Osteocyte (in vitro differentiated cells): Measurements from ENCODE around the gene PRKCZ. TPM values are rescaled to one million over a fixed set of nuclear protein-coding genes. Genes with fewer than 3 reads are reported as not detected.

ENCODE experiments used
- DNase-seq: peaks from one replicate; pipeline ENCODE4 v3.0.0; 2021; ENCODE audit warnings: mixed read lengths; ENCODE audit not compliant: unreplicated experiment; ENCODE audit errors: extremely low spot score
- H3K27ac Mint-ChIP-seq: one replicate; pipeline ENCODE4 v1.8.0; 2021; ENCODE audit warnings: mild to moderate bottlenecking, mixed read lengths; ENCODE audit not compliant: unreplicated experiment
- H3K27me3 Mint-ChIP-seq: one replicate; pipeline ENCODE4 v1.8.0; 2021; ENCODE audit warnings: mixed read lengths; ENCODE audit not compliant: unreplicated experiment
- H3K36me3 Mint-ChIP-seq: one replicate; pipeline ENCODE4 v1.8.0; 2021; ENCODE audit warnings: mixed read lengths; ENCODE audit not compliant: unreplicated experiment
- H3K4me1 Mint-ChIP-seq: one replicate; pipeline ENCODE4 v1.8.0; 2021; ENCODE audit warnings: mixed read lengths; ENCODE audit not compliant: unreplicated experiment
- H3K4me3 Mint-ChIP-seq: one replicate; pipeline ENCODE4 v1.8.0; 2021; ENCODE audit warnings: mild to moderate bottlenecking, moderate library complexity, mixed read lengths; ENCODE audit not compliant: unreplicated experiment
- H3K9me3 Mint-ChIP-seq: one replicate; pipeline ENCODE4 v1.8.0; 2021; ENCODE audit warnings: mixed read lengths; ENCODE audit not compliant: unreplicated experiment
- CTCF ChIP-seq: fragments of 200-600 bp; sonication (generic); IDR thresholded peaks from 2 replicates; pipeline ENCODE4 v1.5.0; 2021; ENCODE audit warnings: antibody characterized with exemption, mild to moderate bottlenecking, moderate library complexity
- total RNA-seq: library from RNA; stranded (reverse); gene quantifications from 2 replicates; pipeline ENCODE4 v1.2.1, GENCODE V29; 2021

PRKCZ gene
- total RNA-seq, 1 donor from 2014 or later, result 3.1 TPM

- H3K27ac Mint-ChIP-seq, result peak overlapping the region; percentile 54
- H3K4me1 Mint-ChIP-seq, result peaks cover 24% of the 10 kb centered on the region
- H3K9me3 Mint-ChIP-seq, result no peaks in the 10 kb centered on the region
- no peak for TF ChIP-seq CTCF
- no peak for DNase-seq
- H3K27me3 Mint-ChIP-seq, result no peaks in the 10 kb centered on the region
- peaks cover 2% of the 10 kb centered on the region for H3K36me3 Mint-ChIP-seq
- H3K4me3 Mint-ChIP-seq, result no peak overlapping the region
Observed at GRCh38 chr1:2192031-2192995, 142.1 kb downstream of the PRKCZ start.

- TF ChIP-seq CTCF, result no peak
- Mint-ChIP-seq H3K36me3 (peaks cover 2% of the 10 kb centered on the region), H3K4me1 (peaks cover 24% of the 10 kb centered on the region), H3K27ac (peak overlapping the region; percentile 65), H3K27me3 (no peaks in the 10 kb centered on the region), H3K4me3 (peak overlapping the region; percentile 67), H3K9me3 (no peaks in the 10 kb centered on the region)
- DNase-seq, result no peak
Observed at GRCh38 chr1:2193514-2194281, 143.5 kb downstream of the PRKCZ start.

- Mint-ChIP-seq H3K27me3 (no peaks in the 10 kb centered on the region), H3K4me3 (peak within 1 kb of the TSS; percentile 80), H3K9me3 (no peaks in the 10 kb centered on the region), H3K4me1 (peaks cover 25% of the 10 kb centered on the region), H3K27ac (peak within 1 kb of the TSS; percentile 94), H3K36me3 (no peaks in the 10 kb centered on the region)
- no peak for TF ChIP-seq CTCF
- no peak for DNase-seq
Observed at GRCh38 chr1:2194319-2194897, 144.2 kb downstream of the PRKCZ start, which contains the start of gene FAAP20. FAAP20 (minus strand) TSS chr1:2194772; CDS start chr1:2194749, 23 bp downstream.

- no peaks in the 10 kb centered on the region for H3K36me3 Mint-ChIP-seq
- H3K27ac Mint-ChIP-seq, result peak overlapping the region; percentile 94
- no peaks in the 10 kb centered on the region for H3K27me3 Mint-ChIP-seq
- H3K4me1 Mint-ChIP-seq, result peaks cover 25% of the 10 kb centered on the region
- peak; percentile 96 for TF ChIP-seq CTCF
- peak overlapping the region; percentile 80 for H3K4me3 Mint-ChIP-seq
- H3K9me3 Mint-ChIP-seq, result no peaks in the 10 kb centered on the region
- DNase-seq, result peak; percentile 96
Observed at GRCh38 chr1:2194898-2195673, 144.9 kb downstream of the PRKCZ start.
